WTC11 (cell line): ENCODE data around the gene PEX6. TPM values are rescaled to one million over a fixed set of nuclear protein-coding genes. Genes with fewer than 3 reads are reported as not detected.
A peak's percentile ranks its signal among the peaks of the same experiment; 100 is the strongest.

Experiments used
- AR ChIP-seq: fragments of 250-450 bp; sonication (Bioruptor Pico); IDR thresholded peaks from 2 replicates; pipeline ENCODE4 v1.9.0; 2021; ENCODE audit warnings: mild to moderate bottlenecking
- ATF1 ChIP-seq: sonication (generic); formaldehyde crosslinking; IDR thresholded peaks from 2 replicates; pipeline ENCODE4 v1.8.1; 2023; ENCODE audit warnings: mild to moderate bottlenecking, moderate library complexity, missing genetic modification reagents
- ATF3 ChIP-seq: sonication (generic); formaldehyde crosslinking; conservative IDR thresholded peaks from 2 replicates; pipeline ENCODE4 v1.8.1; 2022; ENCODE audit warnings: mild to moderate bottlenecking, missing genetic modification reagents
- ETV6 ChIP-seq: sonication (generic); formaldehyde crosslinking; IDR thresholded peaks from 2 replicates; pipeline ENCODE4 v1.8.1; 2022; ENCODE audit warnings: mild to moderate bottlenecking, missing genetic modification reagents
- FOXP1 ChIP-seq: sonication (generic); formaldehyde crosslinking; IDR thresholded peaks from 2 replicates; pipeline ENCODE4 v1.8.0; 2022; ENCODE audit warnings: missing genetic modification reagents, mild to moderate bottlenecking, moderate library complexity, borderline replicate concordance
- GABPB1 ChIP-seq: sonication (generic); formaldehyde crosslinking; IDR thresholded peaks from 2 replicates; pipeline ENCODE4 v1.8.1; 2023; ENCODE audit warnings: mild to moderate bottlenecking, missing genetic modification reagents
- JUN ChIP-seq: sonication (generic); formaldehyde crosslinking; IDR thresholded peaks from 2 replicates; pipeline ENCODE4 v1.8.0; 2023; ENCODE audit warnings: mild to moderate bottlenecking, missing genetic modification reagents
- NFATC4 ChIP-seq: fragments of 250-450 bp; sonication (Bioruptor Pico); IDR thresholded peaks from 2 replicates; pipeline ENCODE4 v1.9.0; 2021; ENCODE audit warnings: mild to moderate bottlenecking
- PREB ChIP-seq: sonication (generic); formaldehyde crosslinking; IDR thresholded peaks from 2 replicates; pipeline ENCODE4 v1.8.1; 2022; ENCODE audit warnings: mild to moderate bottlenecking, missing genetic modification reagents, moderate library complexity, borderline replicate concordance
- TEAD1 ChIP-seq: sonication (generic); formaldehyde crosslinking; IDR thresholded peaks from 2 replicates; pipeline ENCODE4 v1.8.0; 2022; ENCODE audit warnings: mild to moderate bottlenecking, missing genetic modification reagents
- ZNF263 ChIP-seq: sonication (generic); formaldehyde crosslinking; IDR thresholded peaks from 2 replicates; pipeline ENCODE4 v1.8.1; 2022; ENCODE audit warnings: low read depth, mild to moderate bottlenecking, moderate library complexity, missing genetic modification reagents
- ZNF317 ChIP-seq: sonication (generic); formaldehyde crosslinking; IDR thresholded peaks from 2 replicates; pipeline ENCODE4 v1.8.1; 2023; ENCODE audit warnings: low read depth, mild to moderate bottlenecking, moderate library complexity, missing genetic modification reagents, borderline replicate concordance
- ZNF671 ChIP-seq: fragments of 250-450 bp; sonication (Bioruptor Pico); IDR thresholded peaks from 2 replicates; pipeline ENCODE4 v1.8.0; 2021; ENCODE audit warnings: mild to moderate bottlenecking
- total RNA-seq: library from RNA; stranded (reverse); gene quantifications from 3 replicates; pipeline ENCODE4 v1.2.3, GENCODE V29; 2021
- TF ChIP-seq, protein P1 (sequence below): sonication (generic); formaldehyde crosslinking; IDR thresholded peaks from 2 replicates; pipeline ENCODE4 v1.8.0; 2022; ENCODE audit warnings: missing genetic modification reagents
- TF ChIP-seq, protein P2 (sequence below): sonication (generic); formaldehyde crosslinking; IDR thresholded peaks from 2 replicates; pipeline ENCODE4 v1.8.0; 2022; ENCODE audit warnings: mild to moderate bottlenecking, missing genetic modification reagents
- TF ChIP-seq, protein P3 (sequence below): fragments of 250-450 bp; sonication (Bioruptor Pico); IDR thresholded peaks from 2 replicates; pipeline ENCODE4 v1.9.0; 2021; ENCODE audit warnings: mild to moderate bottlenecking, borderline replicate concordance
- TF ChIP-seq, protein P4 (sequence below): sonication (generic); formaldehyde crosslinking; IDR thresholded peaks from 2 replicates; pipeline ENCODE4 v1.8.1; 2022; ENCODE audit warnings: low read depth, missing genetic modification reagents, borderline replicate concordance
- TF ChIP-seq, protein P5 (sequence below): sonication (generic); formaldehyde crosslinking; IDR thresholded peaks from 2 replicates; pipeline ENCODE4 v1.8.1; 2023; ENCODE audit warnings: mild to moderate bottlenecking, missing genetic modification reagents
- TF ChIP-seq, protein P6 (sequence below): fragments of 250-450 bp; sonication (Bioruptor Pico); IDR thresholded peaks from 2 replicates; pipeline ENCODE4 v1.9.0; 2021; ENCODE audit warnings: moderate library complexity, mild to moderate bottlenecking, inconsistent platforms, borderline replicate concordance

Gene PEX6
- total RNA-seq, 1 experiment from 2014 or later, result 8.2 TPM

DNA sequence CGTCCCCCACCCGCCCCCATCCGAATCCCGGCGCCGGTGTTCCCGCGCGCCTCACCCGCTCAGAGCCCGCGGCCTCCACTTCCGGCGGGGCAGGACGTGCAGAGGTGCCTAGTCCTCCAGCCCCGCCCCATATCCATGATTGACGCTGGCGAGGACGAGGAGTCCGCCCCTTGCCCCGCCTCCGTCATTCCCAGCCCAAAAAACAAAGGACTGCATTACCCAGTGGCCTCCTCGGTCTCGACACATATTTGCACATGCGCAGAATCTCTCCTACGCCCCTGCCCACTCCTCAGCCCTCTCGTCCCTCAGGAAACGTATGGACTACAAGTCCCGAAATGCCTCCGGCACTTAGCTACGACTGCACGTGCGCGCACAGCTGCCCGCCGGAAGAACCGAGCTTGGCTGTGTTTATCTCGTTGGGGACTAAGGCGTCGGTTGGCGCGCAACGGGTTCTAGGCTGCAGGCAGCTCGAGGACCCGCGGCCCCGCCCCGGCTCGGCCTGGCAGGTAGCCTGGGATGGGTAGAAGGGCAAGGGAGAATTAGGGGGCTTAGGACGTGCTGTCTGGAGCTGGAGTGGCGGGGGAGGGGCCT, 35.0 kb upstream of the PEX6 start, which contains the start of the genes KLHDC3 and MEA1 (continued):
- TF ChIP-seq NFATC4 (CRISPR knock-in tag) (no peak), PREB (CRISPR knock-in tag) (no peak), FOXP1 (no peak), ATF3 (CRISPR knock-in tag) (no peak), ZNF317 (CRISPR knock-in tag) (no peak), AR (CRISPR knock-in tag) (no peak), TEAD1 (CRISPR knock-in tag) (peak; percentile 54; the same call in 1 of the 2 replicates), ZNF671 (CRISPR knock-in tag) (no peak), ATF1 (CRISPR knock-in tag) (no peak), JUN (CRISPR knock-in tag) (no peak), ETV6 (CRISPR knock-in tag) (no peak), GABPB1 (CRISPR knock-in tag) (no peak; the same call in none of the 2 replicates), ZNF263 (CRISPR knock-in tag) (no peak)
- TF ChIP-seq, protein P1, sequence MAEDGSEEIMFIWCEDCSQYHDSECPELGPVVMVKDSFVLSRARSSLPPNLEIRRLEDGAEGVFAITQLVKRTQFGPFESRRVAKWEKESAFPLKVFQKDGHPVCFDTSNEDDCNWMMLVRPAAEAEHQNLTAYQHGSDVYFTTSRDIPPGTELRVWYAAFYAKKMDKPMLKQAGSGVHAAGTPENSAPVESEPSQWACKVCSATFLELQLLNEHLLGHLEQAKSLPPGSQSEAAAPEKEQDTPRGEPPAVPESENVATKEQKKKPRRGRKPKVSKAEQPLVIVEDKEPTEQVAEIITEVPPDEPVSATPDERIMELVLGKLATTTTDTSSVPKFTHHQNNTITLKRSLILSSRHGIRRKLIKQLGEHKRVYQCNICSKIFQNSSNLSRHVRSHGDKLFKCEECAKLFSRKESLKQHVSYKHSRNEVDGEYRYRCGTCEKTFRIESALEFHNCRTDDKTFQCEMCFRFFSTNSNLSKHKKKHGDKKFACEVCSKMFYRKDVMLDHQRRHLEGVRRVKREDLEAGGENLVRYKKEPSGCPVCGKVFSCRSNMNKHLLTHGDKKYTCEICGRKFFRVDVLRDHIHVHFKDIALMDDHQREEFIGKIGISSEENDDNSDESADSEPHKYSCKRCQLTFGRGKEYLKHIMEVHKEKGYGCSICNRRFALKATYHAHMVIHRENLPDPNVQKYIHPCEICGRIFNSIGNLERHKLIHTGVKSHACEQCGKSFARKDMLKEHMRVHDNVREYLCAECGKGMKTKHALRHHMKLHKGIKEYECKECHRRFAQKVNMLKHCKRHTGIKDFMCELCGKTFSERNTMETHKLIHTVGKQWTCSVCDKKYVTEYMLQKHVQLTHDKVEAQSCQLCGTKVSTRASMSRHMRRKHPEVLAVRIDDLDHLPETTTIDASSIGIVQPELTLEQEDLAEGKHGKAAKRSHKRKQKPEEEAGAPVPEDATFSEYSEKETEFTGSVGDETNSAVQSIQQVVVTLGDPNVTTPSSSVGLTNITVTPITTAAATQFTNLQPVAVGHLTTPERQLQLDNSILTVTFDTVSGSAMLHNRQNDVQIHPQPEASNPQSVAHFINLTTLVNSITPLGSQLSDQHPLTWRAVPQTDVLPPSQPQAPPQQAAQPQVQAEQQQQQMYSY, result no peak
- TF ChIP-seq, protein P2, sequence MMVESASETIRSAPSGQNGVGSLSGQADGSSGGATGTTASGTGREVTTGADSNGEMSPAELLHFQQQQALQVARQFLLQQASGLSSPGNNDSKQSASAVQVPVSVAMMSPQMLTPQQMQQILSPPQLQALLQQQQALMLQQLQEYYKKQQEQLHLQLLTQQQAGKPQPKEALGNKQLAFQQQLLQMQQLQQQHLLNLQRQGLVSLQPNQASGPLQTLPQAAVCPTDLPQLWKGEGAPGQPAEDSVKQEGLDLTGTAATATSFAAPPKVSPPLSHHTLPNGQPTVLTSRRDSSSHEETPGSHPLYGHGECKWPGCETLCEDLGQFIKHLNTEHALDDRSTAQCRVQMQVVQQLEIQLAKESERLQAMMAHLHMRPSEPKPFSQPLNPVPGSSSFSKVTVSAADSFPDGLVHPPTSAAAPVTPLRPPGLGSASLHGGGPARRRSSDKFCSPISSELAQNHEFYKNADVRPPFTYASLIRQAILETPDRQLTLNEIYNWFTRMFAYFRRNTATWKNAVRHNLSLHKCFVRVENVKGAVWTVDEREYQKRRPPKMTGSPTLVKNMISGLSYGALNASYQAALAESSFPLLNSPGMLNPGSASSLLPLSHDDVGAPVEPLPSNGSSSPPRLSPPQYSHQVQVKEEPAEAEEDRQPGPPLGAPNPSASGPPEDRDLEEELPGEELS (CRISPR knock-in tag), result peak; percentile 71; the same call in 1 of the 2 replicates
- TF ChIP-seq, protein P3, sequence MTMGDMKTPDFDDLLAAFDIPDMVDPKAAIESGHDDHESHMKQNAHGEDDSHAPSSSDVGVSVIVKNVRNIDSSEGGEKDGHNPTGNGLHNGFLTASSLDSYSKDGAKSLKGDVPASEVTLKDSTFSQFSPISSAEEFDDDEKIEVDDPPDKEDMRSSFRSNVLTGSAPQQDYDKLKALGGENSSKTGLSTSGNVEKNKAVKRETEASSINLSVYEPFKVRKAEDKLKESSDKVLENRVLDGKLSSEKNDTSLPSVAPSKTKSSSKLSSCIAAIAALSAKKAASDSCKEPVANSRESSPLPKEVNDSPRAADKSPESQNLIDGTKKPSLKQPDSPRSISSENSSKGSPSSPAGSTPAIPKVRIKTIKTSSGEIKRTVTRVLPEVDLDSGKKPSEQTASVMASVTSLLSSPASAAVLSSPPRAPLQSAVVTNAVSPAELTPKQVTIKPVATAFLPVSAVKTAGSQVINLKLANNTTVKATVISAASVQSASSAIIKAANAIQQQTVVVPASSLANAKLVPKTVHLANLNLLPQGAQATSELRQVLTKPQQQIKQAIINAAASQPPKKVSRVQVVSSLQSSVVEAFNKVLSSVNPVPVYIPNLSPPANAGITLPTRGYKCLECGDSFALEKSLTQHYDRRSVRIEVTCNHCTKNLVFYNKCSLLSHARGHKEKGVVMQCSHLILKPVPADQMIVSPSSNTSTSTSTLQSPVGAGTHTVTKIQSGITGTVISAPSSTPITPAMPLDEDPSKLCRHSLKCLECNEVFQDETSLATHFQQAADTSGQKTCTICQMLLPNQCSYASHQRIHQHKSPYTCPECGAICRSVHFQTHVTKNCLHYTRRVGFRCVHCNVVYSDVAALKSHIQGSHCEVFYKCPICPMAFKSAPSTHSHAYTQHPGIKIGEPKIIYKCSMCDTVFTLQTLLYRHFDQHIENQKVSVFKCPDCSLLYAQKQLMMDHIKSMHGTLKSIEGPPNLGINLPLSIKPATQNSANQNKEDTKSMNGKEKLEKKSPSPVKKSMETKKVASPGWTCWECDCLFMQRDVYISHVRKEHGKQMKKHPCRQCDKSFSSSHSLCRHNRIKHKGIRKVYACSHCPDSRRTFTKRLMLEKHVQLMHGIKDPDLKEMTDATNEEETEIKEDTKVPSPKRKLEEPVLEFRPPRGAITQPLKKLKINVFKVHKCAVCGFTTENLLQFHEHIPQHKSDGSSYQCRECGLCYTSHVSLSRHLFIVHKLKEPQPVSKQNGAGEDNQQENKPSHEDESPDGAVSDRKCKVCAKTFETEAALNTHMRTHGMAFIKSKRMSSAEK, result no peak
- TF ChIP-seq, protein P4, sequence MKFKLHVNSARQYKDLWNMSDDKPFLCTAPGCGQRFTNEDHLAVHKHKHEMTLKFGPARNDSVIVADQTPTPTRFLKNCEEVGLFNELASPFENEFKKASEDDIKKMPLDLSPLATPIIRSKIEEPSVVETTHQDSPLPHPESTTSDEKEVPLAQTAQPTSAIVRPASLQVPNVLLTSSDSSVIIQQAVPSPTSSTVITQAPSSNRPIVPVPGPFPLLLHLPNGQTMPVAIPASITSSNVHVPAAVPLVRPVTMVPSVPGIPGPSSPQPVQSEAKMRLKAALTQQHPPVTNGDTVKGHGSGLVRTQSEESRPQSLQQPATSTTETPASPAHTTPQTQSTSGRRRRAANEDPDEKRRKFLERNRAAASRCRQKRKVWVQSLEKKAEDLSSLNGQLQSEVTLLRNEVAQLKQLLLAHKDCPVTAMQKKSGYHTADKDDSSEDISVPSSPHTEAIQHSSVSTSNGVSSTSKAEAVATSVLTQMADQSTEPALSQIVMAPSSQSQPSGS (CRISPR knock-in tag), result no peak
- TF ChIP-seq, protein P5, sequence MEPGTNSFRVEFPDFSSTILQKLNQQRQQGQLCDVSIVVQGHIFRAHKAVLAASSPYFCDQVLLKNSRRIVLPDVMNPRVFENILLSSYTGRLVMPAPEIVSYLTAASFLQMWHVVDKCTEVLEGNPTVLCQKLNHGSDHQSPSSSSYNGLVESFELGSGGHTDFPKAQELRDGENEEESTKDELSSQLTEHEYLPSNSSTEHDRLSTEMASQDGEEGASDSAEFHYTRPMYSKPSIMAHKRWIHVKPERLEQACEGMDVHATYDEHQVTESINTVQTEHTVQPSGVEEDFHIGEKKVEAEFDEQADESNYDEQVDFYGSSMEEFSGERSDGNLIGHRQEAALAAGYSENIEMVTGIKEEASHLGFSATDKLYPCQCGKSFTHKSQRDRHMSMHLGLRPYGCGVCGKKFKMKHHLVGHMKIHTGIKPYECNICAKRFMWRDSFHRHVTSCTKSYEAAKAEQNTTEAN (CRISPR knock-in tag), result no peak
- TF ChIP-seq, protein P6, sequence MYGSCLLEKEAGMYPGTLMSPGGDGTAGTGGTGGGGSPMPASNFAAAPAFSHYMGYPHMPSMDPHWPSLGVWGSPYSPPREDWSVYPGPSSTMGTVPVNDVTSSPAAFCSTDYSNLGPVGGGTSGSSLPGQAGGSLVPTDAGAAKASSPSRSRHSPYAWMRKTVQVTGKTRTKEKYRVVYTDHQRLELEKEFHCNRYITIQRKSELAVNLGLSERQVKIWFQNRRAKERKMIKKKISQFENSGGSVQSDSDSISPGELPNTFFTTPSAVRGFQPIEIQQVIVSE, result no peak
